Rectal smooth muscle tissue (tissue), 1 donor: ENCODE measurements around the gene UFSP1.
A peak's percentile ranks its signal among the peaks of the same experiment; 100 is the strongest.
"Not testable (repeated sequence)": the region's sequence is repeated elsewhere in the genome, so short reads cannot be mapped to it uniquely, and the experiment has no call there.

Experiments
- H3K27ac ChIP-seq: one replicate; pipeline ENCODE4 v1.7.0; 2013; ENCODE audit warnings: low read depth, low read length, inconsistent platforms
- H3K27me3 ChIP-seq: one replicate; pipeline ENCODE4 v1.7.0; 2013; ENCODE audit warnings: low read length; ENCODE audit not compliant: control insufficient read depth, insufficient read depth
- H3K36me3 ChIP-seq: one replicate; pipeline ENCODE4 v1.7.0; 2013; ENCODE audit warnings: low read length; ENCODE audit not compliant: control insufficient read depth, insufficient read depth
- H3K4me1 ChIP-seq: one replicate; pipeline ENCODE4 v1.7.0; 2013; ENCODE audit warnings: low read length; ENCODE audit not compliant: control insufficient read depth, insufficient read depth
- H3K4me3 ChIP-seq: one replicate; pipeline ENCODE4 v1.7.0; 2013; ENCODE audit warnings: low read length
- H3K9ac ChIP-seq: one replicate; pipeline ENCODE4 v1.7.0; 2013; ENCODE audit warnings: low read length

Gene UFSP1

DNA sequence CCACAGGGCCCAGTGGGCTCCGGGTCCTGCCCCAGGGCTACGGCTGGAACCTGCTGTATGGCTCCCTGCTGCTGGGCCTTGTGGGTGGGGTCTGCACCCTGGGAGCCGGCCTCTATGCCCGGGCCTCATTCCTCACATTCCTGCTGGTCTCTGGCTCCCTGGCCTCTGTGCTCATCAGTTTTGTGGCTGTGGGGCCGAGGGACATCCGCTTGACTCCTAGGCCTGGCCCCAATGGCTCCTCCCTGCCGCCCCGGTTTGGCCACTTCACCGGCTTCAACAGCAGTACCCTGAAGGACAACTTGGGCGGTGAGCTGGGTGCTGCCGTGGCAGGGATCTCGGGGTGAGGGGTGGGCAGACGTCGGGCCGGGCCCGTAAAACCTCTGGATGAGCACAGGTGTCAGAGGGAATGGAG is 32.6 kb downstream of the UFSP1 start:
- Histone ChIP-seq H3K9ac (no peak overlapping the region), H3K27ac (no peak overlapping the region), H3K27me3 (no peaks in the 10 kb centered on the region), H3K4me3 (no peak overlapping the region), H3K36me3 (peaks cover 18% of the 10 kb centered on the region), H3K4me1 (peaks cover 5% of the 10 kb centered on the region)

DNA sequence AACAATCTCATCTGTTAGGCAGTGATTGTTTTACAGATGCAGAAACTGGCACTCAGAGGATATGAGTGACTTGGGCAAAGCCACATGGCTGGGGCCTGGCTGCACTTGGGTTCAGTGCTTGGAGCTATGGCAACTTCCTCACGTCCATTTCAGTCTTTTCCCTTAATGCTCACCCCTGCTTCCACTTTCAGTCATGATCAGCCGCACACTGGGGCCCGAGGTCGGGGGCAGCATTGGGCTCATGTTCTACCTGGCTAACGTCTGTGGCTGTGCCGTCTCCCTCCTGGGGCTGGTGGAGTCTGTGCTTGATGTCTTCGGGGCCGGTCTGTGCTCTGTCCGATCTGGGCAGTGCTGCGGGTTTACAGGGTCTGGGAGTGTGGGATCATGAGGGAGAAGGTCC is 34.0 kb downstream of the UFSP1 start:
- peaks cover 7% of the 10 kb centered on the region for H3K4me1 ChIP-seq
- no peak overlapping the region for H3K9ac ChIP-seq
- no peak overlapping the region for H3K4me3 ChIP-seq
- peaks cover 10% of the 10 kb centered on the region for H3K36me3 ChIP-seq
- H3K27me3 ChIP-seq: no peaks in the 10 kb centered on the region
- no peak overlapping the region for H3K27ac ChIP-seq

DNA sequence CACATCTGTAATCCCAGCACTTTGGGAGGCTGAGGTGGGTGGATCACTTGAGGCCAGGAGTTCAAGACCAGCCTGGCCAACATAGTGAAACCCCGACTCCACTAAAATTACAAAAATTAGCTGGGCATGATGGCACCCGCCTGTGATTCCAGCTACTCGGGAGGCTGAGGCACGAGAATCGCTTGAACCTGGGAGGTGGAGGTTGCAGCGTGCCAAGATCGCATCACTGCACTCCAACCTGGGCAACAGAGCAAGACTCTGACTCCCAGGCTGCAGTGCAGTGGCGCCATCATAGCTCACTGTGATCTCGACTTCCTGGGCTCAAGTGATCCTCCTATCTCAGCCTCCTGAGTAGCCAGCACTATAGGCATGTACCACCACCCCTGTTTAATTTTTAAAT is 34.6 kb downstream of the UFSP1 start:
- not testable (repeated sequence) for H3K36me3 ChIP-seq

DNA sequence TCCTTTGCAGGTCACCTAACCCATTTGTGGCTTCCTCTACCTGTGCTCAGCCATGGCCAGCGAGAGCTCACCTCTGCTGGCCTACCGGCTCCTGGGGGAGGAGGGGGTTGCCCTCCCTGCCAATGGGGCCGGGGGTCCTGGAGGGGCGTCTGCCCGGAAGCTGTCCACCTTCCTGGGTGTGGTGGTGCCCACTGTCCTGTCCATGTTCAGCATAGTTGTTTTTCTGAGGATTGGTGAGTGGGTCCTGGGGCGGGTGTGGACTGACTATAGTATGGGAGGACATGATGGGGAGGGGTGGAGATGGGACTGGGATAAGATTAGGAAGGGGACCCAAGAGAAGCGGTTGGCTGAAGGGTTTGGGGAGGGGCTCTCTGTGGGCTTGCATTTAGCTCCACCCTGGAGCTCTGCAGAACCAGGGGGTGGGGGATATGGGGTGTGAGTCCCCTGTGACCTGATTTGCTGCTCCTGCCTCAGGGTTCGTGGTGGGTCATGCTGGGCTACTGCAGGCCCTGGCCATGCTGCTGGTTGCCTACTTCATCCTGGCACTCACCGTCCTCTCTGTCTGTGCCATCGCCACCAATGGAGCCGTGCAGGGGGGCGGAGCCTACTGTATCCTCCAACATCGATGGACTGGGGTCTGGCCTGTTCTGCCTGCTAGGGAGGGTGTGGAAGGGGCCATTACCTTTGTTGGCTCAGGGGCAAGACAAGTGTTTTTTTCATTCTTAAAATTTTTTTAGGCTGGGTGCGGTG is 35.2 kb downstream of the UFSP1 start:
- no peak overlapping the region for H3K9ac ChIP-seq

More for the DNA sequence above, 34.6 kb downstream of the UFSP1 start:
- not testable (repeated sequence) for H3K4me1 ChIP-seq, H3K27ac ChIP-seq, H3K9ac ChIP-seq, H3K4me3 ChIP-seq, H3K27me3 ChIP-seq

DNA sequence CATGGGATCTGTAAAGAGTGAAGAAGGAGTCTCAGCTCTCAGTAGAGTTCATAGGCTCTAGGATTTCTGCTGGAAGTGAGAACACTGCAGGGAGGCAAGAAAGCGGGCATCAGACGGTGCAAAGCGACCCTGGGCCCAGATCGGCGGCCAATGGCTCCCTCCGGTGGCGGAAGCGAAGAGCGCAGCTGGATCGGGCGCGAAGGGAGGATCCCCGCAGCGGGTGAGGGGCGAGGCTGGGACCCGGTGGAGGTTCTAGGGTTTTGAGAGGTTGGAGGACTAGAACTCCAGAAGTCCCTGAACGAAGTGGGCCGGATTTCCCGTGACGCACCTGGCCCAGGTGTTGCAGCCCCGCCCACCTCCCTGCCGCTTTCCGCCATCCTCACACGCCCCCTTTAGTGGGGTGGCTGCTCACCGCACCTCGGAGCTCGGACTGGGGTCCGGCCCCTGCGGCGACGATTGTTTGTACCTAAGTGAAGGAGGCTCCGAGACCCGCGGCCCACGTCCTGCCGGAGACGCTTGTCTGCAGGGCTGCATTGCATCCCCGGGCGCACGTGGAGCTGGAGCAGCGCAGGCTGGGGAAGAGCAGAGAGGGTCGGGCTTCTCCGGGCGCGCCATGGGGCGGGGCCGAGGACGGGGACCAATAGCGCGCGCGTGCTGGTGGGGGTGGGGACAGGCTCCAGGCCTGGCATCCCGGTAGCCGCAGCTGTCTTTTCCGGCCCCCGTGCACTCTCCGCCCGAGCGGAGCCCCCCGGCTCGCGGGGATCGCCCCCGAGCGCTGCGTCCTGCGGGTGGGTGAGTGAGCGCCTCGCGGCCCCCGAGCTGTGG is 37.3 kb downstream of the UFSP1 start, which contains the start of gene SLC12A9:
Gene SLC12A9, plus strand, starts transcription at position 666 of the 825 bp plus-strand sequence. CDS start 1,485 bp downstream, outside the sequence.
- H3K27ac ChIP-seq: peak within 1 kb of the TSS; percentile 44
- H3K4me1 ChIP-seq: peaks cover 7% of the 10 kb centered on the region
- H3K4me3 ChIP-seq: peak within 1 kb of the TSS; percentile 73
- H3K9ac ChIP-seq: peak within 1 kb of the TSS; percentile 56
- H3K27me3 ChIP-seq: no peaks in the 10 kb centered on the region
- H3K36me3 ChIP-seq: peaks cover 3% of the 10 kb centered on the region

More for the DNA sequence above, 35.2 kb downstream of the UFSP1 start:
- no peaks in the 10 kb centered on the region for H3K27me3 ChIP-seq
- no peak overlapping the region for H3K4me3 ChIP-seq
- H3K4me1 ChIP-seq: peaks cover 7% of the 10 kb centered on the region
- H3K36me3 ChIP-seq: peaks cover 3% of the 10 kb centered on the region
- no peak overlapping the region for H3K27ac ChIP-seq

DNA sequence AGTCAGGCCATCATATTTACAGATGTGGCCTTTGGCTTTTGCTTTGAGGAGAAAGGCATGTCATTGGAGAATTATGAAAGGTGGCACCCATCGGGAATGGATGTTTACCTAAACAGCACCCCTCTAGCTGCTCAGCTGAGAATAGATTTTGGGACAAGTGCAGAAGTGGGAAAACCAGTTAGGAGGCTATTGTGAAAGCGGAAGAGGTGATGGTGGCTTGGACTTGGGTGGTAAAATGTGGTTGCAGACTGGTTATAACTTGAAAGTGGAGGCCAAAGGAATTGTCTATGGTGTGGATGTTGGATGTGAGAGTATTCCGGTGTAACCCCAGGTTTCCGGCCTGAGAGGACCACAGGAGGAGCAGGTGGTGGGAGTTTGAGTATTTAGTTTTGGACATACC is 42.2 kb downstream of the UFSP1 start:
- Histone ChIP-seq H3K27me3 (no peaks in the 10 kb centered on the region), H3K27ac (no peak overlapping the region), H3K36me3 (no peaks in the 10 kb centered on the region), H3K9ac (no peak overlapping the region), H3K4me3 (no peak overlapping the region), H3K4me1 (peaks cover 6% of the 10 kb centered on the region)

DNA sequence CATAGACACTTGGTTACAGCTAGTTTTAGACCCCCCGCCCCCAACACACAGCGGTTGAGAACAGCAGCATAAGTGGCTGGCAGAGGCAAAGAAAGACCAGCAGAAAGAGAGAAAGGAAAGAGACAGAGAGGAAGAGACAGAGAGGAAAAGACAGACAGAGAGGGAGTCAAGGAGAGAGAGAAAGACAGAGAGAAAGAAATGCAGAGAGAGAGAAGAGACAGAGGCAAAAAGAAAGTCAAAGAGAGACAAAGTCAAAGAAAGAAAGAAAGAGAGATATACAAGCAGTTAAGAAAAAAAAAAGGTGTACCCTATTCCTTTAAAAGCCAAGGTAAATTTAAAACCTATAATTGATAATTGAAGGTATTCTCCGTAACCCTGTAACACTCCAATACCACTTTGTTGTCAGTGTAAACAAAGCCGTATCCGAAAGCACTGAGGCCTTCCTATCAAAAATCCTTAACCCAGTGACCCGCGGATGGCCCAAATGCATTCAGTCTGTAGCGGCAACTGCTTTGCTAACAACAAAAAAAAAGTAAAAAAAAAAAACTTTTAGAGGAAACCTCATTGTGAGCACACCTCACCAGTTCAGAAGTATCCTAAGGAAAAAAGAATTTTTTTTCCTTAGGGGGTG is 48.9 kb downstream of the UFSP1 start:
- no peak overlapping the region for H3K9ac ChIP-seq

DNA sequence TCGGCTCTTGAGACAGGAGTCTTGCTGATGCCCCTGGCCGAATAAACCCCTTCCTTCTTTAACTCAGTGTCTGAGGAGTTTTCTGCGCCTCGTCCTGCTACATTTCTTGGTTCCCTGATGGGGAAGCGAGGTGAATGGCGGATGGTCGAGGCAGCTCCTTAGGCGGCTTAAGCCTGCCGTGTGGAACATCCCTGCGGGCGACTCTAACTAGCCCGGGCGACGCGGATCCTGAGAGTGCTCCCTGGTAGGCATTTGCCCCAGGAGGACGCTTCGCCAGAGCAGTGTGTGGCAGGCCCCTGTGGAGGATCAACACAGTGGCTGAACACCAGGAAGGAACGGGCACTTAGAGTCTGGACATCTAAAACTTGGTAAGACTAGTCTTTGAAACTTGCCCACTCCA is 50.2 kb downstream of the UFSP1 start:
- no peak overlapping the region for H3K4me3 ChIP-seq
- H3K27me3 ChIP-seq: no peaks in the 10 kb centered on the region
- no peak overlapping the region for H3K27ac ChIP-seq
- no peak overlapping the region for H3K9ac ChIP-seq
- no peaks in the 10 kb centered on the region for H3K4me1 ChIP-seq
- H3K36me3 ChIP-seq: no peaks in the 10 kb centered on the region

More for the DNA sequence above, 48.9 kb downstream of the UFSP1 start:
- no peaks in the 10 kb centered on the region for H3K36me3 ChIP-seq
- H3K4me1 ChIP-seq: no peaks in the 10 kb centered on the region
- no peak overlapping the region for H3K4me3 ChIP-seq
- no peak overlapping the region for H3K27ac ChIP-seq
- H3K27me3 ChIP-seq: no peaks in the 10 kb centered on the region
